Activated CD4-positive, alpha-beta T cell treated with anti-CD3 and anti-CD28 coated beads, Interleukin-2, Interleukin-4, amounts not matched to agents 100 ng/mL and 50 ng/mL, durations not matched to agents 16 hours and 8 hours (primary cell): ENCODE results near the gene SLC25A13.
"Not testable (repeated sequence)": the region's sequence is repeated elsewhere in the genome, so short reads cannot be mapped to it uniquely, and the experiment has no call there.

ENCODE experiments used
- DNase-seq: peaks from one replicate; pipeline ENCODE4 v3.0.0-alpha.2; 2020; ENCODE audit warnings: low spot score

Gene SLC25A13

GRCh38 chr7:96157856-96158255, 164.0 kb downstream of the SLC25A13 start:
- DNase-seq, result no peak

GRCh38 chr7:96154506-96154905, 167.4 kb downstream of the SLC25A13 start:
- not testable (repeated sequence) for DNase-seq

- DNase-seq, result no peak
Measured at GRCh38 chr7:96152706-96153105, 169.2 kb downstream of the SLC25A13 start.

GRCh38 chr7:96151889-96152288, 170.0 kb downstream of the SLC25A13 start:
- DNase-seq, result no peak

GRCh38 chr7:96144260-96144526, 177.7 kb downstream of the SLC25A13 start:
- no peak for DNase-seq

GRCh38 chr7:96143495-96144259, 178.2 kb downstream of the SLC25A13 start:
- DNase-seq, result no peak

- no peak for DNase-seq
Measured at GRCh38 chr7:96136600-96137239, 185.2 kb downstream of the SLC25A13 start.

GRCh38 chr7:96135241-96135640, 186.7 kb downstream of the SLC25A13 start:
- DNase-seq, result no peak

GRCh38 chr7:96131525-96131924, 190.4 kb downstream of the SLC25A13 start:
- no peak for DNase-seq

- DNase-seq, result no peak
Measured at GRCh38 chr7:96127746-96128145, 194.2 kb downstream of the SLC25A13 start.

GRCh38 chr7:96126382-96126781, 195.5 kb downstream of the SLC25A13 start:
- DNase-seq, result no peak

GRCh38 chr7:96122746-96123145, 199.2 kb downstream of the SLC25A13 start:
- DNase-seq, result no peak

- no peak for DNase-seq
Measured at GRCh38 chr7:96121752-96122151, 200.1 kb downstream of the SLC25A13 start.

GRCh38 chr7:96120445-96121225, 201.3 kb downstream of the SLC25A13 start:
- no peak for DNase-seq

- DNase-seq, result no peak
Measured at GRCh38 chr7:96118449-96119001, 203.4 kb downstream of the SLC25A13 start.

- no peak for DNase-seq
Measured at GRCh38 chr7:96116173-96116572, 205.7 kb downstream of the SLC25A13 start.

- DNase-seq, result no peak
Measured at GRCh38 chr7:96114190-96114589, 207.7 kb downstream of the SLC25A13 start.

- no peak for DNase-seq
Measured at GRCh38 chr7:96111405-96111804, 210.5 kb downstream of the SLC25A13 start.

GRCh38 chr7:96104984-96105383, 216.9 kb downstream of the SLC25A13 start:
- no peak for DNase-seq

GRCh38 chr7:96102096-96102811, 219.6 kb downstream of the SLC25A13 start:
- DNase-seq, result no peak

GRCh38 chr7:96100737-96101136, 221.2 kb downstream of the SLC25A13 start:
- DNase-seq, result no peak

GRCh38 chr7:96097835-96098234, 224.1 kb downstream of the SLC25A13 start:
- DNase-seq, result no peak
